A204.1 (cell line): ENCODE results near the gene EVPL.

Experiments used
- FAIRE-seq: peaks from 2 replicates; lab custom pipeline; 2012; peaks lifted over from hg19 to GRCh38; lab: Jason Lieb, UNC

The EVPL gene

DNA sequence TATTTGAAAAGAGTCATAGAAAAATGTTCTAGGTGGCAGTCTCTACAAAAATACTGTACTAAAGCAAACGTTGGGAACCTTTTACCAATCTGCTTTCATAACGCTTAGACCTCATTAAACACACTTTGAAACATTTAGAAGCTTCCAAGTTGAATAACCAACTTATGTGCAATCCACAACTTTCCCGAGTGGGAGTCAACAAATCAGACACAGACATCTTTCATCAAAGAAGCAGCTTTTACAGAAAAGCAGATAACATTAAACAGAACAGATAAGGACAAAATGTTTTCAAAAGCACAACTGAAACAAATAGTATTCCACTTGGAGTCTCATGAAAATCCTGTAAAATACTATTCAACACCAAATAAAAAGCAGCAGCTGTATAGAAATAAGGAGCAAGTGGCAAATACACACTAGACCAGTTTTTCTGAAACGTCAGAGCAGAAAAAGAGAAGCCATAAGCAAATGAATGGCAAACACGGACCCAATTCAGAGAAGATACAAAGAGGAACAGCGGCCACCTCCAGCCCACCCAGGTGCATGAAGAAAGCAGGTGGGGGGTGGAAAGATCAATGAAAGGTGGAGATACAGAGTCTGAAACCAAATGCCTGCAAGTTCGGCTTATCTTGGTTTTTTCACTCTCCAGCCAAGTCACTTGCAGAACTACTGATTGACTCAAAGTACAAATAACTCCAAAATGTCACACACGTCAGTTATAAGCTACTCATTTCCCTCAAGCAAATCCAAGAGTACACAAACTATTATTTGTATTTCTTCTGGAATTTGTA, 67.9 kb downstream of the EVPL start:
- FAIRE-seq: no peak
